Ramos (cell line): ENCODE results near the gene THAP11.
"Not testable (repeated sequence)": the region's sequence is repeated elsewhere in the genome, so short reads cannot be mapped to it uniquely, and the experiment has no call there.

Experiments used
- in situ Hi-C: fragments of 300-500 bp; cut with MboI; formaldehyde crosslinking; loops from one replicate; pipeline ENCODE4 v1.14.3; 2022; ENCODE audit warnings: low sequenced_read_pairs; ENCODE audit not compliant: unreplicated experiment

Gene THAP11

GRCh38 chr16:67860589-67861398 lies 18.7 kb downstream of the THAP11 start:
- in situ Hi-C loops, result no loop called here

GRCh38 chr16:67861877-67862276 lies 19.8 kb downstream of the THAP11 start:
- in situ Hi-C loops, result no loop called here

GRCh38 chr16:67862623-67863583 lies 20.8 kb downstream of the THAP11 start:
- in situ Hi-C loops, result no loop called here

- in situ Hi-C loops, result not testable (repeated sequence)
Observed at GRCh38 chr16:67864044-67864443, 21.9 kb downstream of the THAP11 start.

- in situ Hi-C loops, result no loop called here
Observed at GRCh38 chr16:67864594-67864993, 22.5 kb downstream of the THAP11 start.

- in situ Hi-C loops, result no loop called here
Observed at GRCh38 chr16:67865318-67865717, 23.2 kb downstream of the THAP11 start.

GRCh38 chr16:67868290-67868689 lies 26.2 kb downstream of the THAP11 start:
- in situ Hi-C loops, result no loop called here

- in situ Hi-C loops, result no loop called here
Observed at GRCh38 chr16:67869653-67870052, 27.5 kb downstream of the THAP11 start.

GRCh38 chr16:67871256-67871655 lies 29.1 kb downstream of the THAP11 start:
- in situ Hi-C loops, result no loop called here

GRCh38 chr16:67872131-67872630 lies 30.1 kb downstream of the THAP11 start:
- in situ Hi-C loops, result no loop called here

GRCh38 chr16:67872631-67873434 lies 30.7 kb downstream of the THAP11 start, which contains the start of gene EDC4:
TSS of gene EDC4 (plus strand) at chr16:67873052. CDS start at chr16:67873262, 210 bp downstream.
- in situ Hi-C loops, result no loop called here

- in situ Hi-C loops, result no loop called here
Observed at GRCh38 chr16:67873435-67874370, 31.6 kb downstream of the THAP11 start.

- in situ Hi-C loops, result no loop called here
Observed at GRCh38 chr16:67874372-67874771, 32.3 kb downstream of the THAP11 start.

GRCh38 chr16:67877064-67877463 lies 34.9 kb downstream of the THAP11 start:
- in situ Hi-C loops, result no loop called here

- in situ Hi-C loops, result no loop called here
Observed at GRCh38 chr16:67878232-67878631, 36.1 kb downstream of the THAP11 start.

GRCh38 chr16:67878846-67879245 lies 36.7 kb downstream of the THAP11 start:
- in situ Hi-C loops, result no loop called here

GRCh38 chr16:67879462-67879861 lies 37.3 kb downstream of the THAP11 start:
- in situ Hi-C loops, result no loop called here

- in situ Hi-C loops, result loop anchor here (10.0 kb wide), 1 partner anchor 345 kb away; no protein-coding TSS in a partner anchor
Observed at GRCh38 chr16:67879936-67880335, 37.8 kb downstream of the THAP11 start.

GRCh38 chr16:67880584-67880983 lies 38.5 kb downstream of the THAP11 start:
- in situ Hi-C loops, result loop anchor here (10.0 kb wide), 1 partner anchor 344 kb away; no protein-coding TSS in a partner anchor
